ENCODE data around the gene FGL2.
"Not testable (repeated sequence)": the region's sequence is repeated elsewhere in the genome, so short reads cannot be mapped to it uniquely, and the experiment has no call there.

FGL2 gene

GRCh38 chr7:77217474-77218185 is 18.0 kb upstream of the FGL2 start:
- DNase-seq, result no peak

GRCh38 chr7:77216181-77216845 is 16.7 kb upstream of the FGL2 start:
- no peak for DNase-seq

GRCh38 chr7:77209479-77210139 is 10.0 kb upstream of the FGL2 start:
- no peak for DNase-seq

- no peak for DNase-seq
Measured at GRCh38 chr7:77208416-77208815, 8.8 kb upstream of the FGL2 start.

DNA sequence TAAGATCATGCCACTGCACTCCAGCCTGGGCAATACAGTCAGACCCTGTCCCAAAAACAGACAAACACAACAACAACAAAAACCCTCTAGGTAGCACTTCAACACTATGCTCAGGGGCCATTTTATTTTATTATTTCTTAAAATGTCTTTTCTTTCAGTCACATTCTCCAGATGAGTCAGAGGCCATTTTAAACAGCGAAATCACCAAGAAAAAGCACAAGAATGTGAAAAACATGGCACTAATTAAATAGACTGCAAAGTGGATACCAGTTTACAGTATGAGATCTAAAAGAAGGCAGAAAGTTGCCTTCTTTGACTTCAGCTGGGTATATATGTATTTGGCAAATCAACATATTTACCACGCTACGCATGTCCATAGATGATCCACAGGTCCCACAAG is 6.1 kb upstream of the FGL2 start:
- no peak for DNase-seq

DNA sequence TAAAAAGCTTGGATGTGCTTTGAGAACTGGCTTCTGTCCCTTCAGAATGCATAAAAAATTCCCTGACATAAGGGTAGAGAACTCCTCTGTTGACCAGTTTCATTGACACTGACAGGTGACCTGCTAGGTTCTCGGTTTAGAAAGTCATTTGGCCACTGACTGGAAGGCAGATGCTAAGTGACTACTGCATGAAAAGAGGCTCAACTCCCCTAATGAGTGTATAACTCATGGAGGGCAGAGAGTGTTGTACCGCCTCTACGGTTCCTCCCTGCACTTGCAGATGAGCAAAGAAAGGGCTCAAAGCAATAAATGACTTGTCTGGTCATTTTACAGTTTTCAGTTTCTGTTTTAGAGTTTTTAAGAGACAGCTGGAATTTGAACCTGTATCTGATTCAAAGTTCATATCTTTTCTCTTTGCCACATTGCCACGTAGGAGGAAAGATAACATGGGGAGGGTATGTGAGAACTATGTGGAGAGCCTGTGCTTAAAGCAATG is 2.9 kb upstream of the FGL2 start:
- DNase-seq, result no peak

GRCh38 chr7:77200542-77200941 is 923 bp upstream of the FGL2 start:
- no peak for DNase-seq

DNA sequence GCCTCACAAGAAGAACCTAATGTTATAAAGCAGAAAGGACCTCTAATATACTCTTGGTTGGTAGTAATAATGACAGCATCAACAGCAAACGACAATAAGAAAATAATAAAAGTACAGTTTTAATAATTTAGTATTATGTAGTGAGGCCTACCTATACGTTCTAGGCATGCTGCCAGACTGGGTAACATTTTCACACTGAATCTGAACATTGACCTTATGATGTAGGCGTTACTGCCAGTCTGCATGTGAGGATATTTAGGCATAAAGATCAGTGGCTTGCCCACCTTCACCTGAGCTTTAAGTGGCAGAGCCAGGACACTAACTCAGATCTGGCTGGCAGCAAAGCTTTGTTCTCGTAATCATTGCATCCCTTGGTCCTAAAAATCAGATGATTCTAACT is 2.5 kb downstream of the FGL2 start:
- no peak for DNase-seq

GRCh38 chr7:77188731-77189437 is 10.7 kb downstream of the FGL2 start:
- DNase-seq, result peak in 1 of 51 donors; percentile 2

GRCh38 chr7:77185866-77186265 is 13.8 kb downstream of the FGL2 start:
- no peak for DNase-seq

DNA sequence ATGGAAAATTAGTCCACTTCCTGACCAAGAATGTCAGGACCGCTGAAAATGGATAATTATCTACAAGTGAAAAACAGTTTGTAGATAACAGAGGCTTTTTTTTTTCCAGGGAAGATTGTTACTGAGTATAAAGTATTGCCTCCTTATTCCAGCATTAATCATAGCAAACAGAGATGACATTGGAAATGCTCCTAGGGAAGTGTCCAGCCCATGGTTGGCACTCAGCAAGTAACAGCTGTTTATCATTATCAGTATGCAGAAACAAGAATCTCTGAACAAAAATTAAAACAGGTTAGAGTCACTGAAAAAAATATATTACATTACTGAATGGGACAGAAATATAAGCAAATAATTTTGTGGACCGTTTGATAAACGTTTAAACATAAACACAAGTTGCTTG is 14.6 kb downstream of the FGL2 start:
- DNase-seq, result no peak

GRCh38 chr7:77184463-77184862 is 15.2 kb downstream of the FGL2 start:
- DNase-seq, result no peak

DNA sequence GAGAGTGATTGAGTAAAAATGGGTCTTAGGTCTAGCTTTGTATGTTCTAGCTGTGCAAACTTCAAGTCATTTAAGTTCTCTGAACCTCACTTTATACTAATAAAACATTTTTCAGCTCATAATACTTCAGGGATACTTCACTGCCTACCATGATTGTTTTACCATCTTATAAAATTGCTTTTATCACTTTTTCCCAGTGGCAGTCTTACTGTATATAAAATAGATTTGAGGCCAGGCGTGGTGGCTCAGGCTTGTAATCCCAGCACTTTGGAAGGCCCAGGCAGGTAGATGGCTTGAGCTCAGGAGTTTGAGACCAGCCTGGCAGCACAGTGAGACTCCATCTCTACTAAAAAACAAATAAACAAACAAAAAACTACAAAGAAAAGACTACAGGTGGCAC is 17.4 kb downstream of the FGL2 start:
- no peak for DNase-seq

DNA sequence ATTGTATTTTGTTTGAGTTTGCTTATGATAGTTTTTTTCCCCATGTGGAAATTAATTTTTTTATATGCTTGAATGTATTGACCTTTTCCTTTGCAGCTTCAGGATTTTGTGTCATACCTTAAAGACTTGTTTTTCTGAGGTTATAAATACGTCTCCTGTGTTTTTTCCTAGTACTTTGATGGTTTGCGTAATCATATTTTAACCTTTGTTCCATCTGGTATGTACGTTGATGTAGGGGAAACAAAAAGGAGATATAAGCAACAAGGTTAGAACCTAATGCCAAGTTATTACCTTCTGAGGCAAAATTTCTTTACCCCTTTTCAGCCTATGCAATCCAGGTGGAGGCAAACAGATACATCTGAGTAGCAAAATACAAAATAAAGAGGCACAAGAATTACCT is 17.9 kb downstream of the FGL2 start:
- DNase-seq, result no peak

DNA sequence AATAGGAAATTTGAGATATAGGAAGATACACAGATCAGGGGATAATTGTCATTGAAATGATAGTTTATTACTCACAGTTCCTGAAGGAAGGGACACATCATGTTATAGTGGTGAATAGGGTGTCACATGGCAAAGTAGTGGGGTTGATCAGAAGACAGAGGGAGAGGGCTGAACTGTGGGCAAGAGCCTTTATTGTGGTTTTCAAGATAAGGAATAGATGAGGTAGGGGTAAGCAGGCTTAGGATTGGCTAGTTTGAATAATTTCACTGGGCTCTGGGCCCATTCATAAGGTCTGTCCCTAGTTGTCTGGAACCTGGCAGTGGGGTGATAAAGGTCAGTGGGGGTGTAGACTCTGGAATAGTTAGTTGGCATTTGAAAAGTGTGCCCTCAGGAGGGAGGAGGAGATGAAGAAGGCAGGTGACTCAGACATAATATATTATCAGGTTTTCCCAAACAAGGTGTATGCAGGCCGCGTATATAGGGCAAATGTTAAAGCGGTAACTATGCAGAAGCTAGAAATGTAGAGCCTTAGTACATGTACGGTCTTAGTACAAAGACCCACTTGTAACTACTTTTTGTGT is 18.5 kb downstream of the FGL2 start:
- no peak for DNase-seq

DNA sequence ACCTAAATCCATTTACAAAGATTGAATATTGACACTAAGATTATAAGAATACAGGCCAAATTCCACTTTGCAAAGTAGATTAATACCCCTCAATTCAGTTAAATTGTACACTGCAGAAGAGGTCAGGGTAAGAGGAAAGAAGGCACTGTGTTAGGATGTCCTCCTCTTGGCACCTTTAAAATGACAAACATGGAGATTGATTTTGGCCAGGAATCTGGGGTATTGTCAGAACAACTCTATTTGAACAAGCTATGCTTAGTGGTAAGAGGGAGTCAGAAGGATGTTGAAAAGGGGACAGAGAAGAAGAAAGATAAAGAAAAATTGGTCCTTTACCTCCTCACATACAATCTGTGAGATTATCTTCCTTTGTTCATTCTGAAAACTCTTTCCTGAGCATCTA is 21.6 kb downstream of the FGL2 start:
- not testable (repeated sequence) for DNase-seq

DNA sequence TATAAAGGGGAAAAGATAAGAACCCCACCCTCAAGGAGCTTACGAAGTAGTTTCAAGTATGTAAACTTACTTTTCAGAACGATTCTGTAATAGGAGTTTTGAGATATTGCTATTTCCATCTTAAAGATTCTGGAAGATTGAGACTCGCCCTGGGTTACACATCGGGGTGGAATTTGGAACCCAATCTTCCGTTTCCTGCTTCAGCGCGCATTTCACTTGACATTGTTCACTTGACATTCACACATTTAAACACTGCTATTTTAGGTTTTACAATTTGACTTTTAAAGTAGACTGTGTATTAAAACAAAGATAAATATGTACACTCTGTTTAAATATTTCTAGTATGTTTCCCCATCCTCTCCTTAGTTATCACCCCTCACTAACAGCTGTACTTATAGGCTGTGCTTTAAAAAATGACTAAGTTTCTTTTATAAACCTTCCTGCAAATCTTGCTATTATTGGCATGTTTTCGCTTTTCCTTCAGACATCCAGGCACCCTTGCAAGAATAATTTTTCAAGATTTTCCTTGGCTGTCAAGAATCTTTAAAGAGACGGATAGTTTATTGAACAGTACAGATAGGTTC is 22.2 kb downstream of the FGL2 start:
- DNase-seq, result not testable (repeated sequence)

DNA sequence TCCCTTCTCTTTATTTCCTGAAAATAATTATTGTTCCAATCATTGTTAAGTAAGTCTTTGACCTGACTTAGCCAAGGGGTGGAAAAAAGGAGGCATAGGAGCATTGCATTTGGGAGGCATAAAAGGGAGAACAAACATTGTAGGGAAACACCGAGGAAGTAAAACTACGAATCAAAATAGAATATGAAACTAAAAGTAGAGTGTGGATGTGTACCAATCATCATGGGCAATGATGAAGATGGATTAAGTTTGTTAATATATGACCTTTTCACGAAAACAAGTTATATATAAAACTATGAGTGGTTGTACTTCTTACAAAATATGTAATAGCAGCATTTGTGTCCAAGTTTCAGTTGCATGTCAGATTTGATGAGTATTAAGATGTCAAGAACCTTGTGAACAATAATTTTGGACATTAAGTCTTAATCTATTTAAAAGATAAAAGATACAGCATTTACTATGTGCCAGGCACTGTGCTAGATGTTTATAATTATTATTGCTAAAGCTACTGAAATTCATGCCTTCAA is 24.3 kb downstream of the FGL2 start:
- not testable (repeated sequence) for DNase-seq

- not testable (repeated sequence) for DNase-seq
Measured at GRCh38 chr7:77174418-77174817, 25.2 kb downstream of the FGL2 start.

GRCh38 chr7:77172437-77173172 is 27.0 kb downstream of the FGL2 start:
- DNase-seq, result not testable (repeated sequence)

Data from hypothalamus (tissue), 51 donors.